Measurements from ENCODE around the gene AUH.

AUH gene

DNA sequence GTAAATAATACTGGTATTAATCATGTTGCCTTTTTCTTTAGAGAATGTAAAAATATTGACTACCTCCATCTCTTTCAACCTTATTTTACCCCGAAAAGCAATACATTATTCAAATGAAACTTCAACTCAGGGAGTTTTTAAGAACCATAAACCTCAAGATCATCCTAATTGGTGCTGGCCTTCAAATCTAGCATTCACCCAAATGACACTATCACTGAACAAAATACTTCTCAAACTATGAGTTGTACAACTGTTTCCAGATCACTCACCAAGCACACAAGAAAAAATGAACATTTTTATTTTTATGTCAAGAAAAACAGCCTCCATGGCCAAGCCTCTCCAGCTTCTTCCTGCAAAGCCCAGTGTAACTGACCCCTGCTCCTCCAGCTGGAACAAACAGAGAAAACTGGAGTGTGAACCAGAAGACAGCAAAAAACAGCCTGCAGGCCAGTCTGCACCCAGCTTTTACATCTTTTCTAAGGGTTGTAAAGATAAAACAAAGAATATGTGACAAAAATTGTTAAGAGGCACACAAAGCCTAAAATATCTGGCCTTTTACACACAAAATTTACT, 21.2 kb downstream of the AUH start:
- in situ Hi-C loops (cut with MboI; ENCODE audit: low sequenced_read_pairs) = no loop called here

DNA sequence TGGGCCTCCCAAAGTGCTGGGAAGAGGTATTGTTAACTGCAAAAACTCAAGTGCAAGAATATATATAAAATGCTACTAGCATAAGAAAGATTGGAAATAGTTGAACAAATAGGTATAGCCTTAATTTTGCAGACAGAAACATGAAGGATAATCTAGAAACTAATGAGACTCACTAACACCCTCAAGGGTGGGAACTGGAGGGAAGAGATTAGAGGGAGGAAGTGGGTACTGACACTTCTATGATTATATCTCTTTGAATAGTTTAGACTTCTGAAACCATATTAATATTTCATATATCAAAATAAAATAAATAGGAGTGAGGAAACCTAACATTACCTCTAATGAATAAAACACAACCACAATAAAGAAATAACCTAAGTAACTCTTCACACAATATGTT, 23.0 kb downstream of the AUH start:
- in situ Hi-C loops (cut with MboI; ENCODE audit: low sequenced_read_pairs) = no loop called here

DNA sequence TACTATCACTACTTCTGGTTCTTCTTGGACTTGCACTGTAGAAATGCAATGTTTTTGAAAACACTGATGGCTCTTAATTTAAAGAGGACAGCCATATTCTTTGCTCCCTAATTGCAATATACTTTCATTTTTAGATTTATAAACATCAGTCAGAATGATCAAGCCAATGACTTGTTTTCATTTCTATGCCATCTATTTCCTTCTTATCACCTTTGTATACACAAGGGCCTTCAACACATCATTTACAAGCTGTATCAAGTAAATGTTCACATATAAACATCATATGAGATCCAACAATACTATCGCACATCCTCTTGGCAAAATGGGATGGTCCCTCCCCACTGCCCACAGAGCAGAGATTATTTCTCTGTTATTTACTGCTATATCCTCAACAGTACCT, 24.9 kb downstream of the AUH start:
- in situ Hi-C loops (cut with MboI; ENCODE audit: low sequenced_read_pairs) = no loop called here

DNA sequence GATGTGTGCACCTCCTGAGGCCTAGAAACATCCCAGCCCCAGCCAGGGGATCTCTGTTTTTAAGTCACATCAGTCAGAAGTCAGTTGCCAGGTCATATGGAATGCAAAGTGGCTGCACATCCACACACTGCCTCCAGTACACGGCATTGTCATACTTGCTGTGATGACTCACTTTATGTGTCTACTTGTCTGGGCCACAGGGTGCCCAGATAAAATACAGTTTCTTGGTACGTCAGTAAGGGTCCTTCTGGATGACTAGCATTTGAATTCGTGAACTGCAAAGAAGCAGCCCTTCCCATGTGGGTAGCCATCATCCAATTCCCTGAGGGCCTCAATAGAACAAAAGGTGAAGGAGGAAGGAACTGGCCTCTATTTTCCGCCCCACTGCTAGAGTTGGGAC, 27.7 kb downstream of the AUH start:
- in situ Hi-C loops (cut with MboI; ENCODE audit: low sequenced_read_pairs) = no loop called here

DNA sequence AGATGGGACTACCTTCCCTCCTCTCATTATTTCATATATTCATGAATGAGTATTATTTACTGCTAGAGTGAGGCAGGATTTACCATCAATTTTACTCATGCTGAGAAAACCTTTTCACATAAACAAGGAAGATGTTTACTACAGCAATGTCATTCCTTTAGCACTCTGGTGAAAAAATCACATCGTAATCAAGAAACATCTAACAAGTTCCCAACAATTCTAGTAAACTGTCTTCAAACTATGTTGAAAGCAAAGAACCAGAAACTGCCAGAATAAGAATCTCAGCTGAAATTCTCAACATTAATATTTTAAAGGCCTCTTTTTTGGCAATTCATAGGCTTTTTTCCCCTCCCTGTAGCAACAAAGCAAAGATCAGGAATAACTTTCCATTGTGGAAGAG, 28.2 kb downstream of the AUH start:
- in situ Hi-C loops (cut with MboI; ENCODE audit: low sequenced_read_pairs) = no loop called here

DNA sequence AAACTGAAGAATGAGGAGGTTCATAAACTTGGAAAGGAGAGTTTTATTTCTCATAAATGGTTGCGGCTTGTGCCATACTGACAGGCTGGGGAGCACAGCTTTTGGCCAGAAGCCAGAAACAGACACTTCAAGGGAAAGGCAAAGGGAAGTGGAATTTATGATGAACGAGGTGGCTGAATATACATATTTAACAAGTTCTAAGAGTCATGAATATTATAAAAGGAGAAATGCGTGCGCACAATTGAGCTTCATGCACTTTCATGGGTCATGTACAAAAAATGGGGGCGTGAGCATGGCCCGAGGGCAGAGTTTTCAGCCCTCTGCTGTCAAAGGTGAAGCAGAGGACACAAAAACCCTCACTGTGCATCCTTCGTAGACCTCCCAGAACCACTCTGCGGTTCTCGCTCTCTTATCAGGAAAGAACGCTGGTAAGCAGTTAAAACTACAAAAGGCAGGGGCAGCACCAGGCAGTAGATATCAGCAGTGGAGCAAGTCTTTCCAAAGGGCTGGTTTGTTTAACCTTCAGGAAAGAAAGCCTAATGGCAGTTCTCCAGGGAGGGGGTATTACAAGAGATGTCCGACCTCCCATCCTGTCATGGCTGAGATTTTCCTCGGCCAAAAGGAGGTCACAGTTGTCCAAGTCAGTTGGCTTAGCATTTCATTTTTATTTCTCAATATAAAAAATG, 29.0 kb downstream of the AUH start:
- in situ Hi-C loops (cut with MboI; ENCODE audit: low sequenced_read_pairs) = no loop called here

DNA sequence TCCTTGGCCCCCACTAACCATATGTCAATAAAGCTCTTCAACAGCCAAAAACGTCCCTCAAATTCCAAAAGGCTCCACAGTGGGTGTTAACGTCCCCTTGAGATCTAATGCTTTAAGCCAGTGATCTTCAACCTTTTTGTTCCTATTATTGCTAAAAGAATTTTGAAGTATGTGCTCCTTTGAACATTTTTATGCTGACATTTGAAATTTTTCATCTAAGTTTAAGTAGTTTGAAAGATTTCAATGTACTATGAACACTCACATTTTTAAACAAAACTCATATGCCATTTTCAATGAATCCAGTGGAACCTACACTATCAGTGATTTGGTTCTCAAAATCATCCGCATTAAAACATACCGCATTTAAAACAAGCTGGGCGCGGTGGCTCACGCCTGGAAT, 29.9 kb downstream of the AUH start:
- in situ Hi-C loops (cut with MboI; ENCODE audit: low sequenced_read_pairs) = no loop called here

DNA sequence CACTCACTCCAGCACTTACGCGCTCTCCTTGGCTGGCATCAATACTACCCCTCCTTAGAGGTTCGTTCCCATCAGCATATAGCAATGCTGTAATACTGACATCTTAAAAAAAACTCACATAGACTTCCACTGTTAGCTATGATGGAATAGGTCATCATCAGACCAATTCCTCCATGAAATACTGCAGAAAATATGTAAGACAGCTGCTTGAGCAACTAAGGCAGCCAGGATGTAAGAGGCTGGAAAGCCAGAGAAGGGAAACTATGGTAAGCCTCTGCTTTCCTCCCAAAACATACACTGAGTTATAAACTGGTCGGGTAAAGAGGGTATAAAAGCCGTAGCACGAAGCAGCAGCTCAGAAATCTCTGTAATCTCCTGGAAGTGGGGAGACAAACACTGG, 33.5 kb downstream of the AUH start:
- in situ Hi-C loops (cut with MboI; ENCODE audit: low sequenced_read_pairs) = no loop called here

DNA sequence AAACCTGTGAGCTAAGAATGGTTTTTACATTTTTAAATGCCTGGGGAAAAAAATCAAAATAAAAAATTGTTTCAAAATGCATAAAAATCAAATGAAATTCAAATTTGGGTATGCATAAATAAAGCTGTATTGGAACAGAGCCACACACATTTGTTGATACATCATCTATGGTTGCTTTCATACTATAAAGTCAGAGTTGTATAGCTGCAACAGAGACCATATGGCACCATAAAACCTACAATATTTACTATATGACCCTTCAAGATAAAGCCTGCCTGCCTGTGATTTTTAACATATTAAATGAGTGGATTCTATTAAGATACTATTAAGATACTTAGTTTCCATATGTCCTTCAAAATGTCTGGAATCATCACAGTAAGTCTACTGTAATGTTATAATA, 40.0 kb downstream of the AUH start:
- in situ Hi-C loops (cut with MboI; ENCODE audit: low sequenced_read_pairs) = no loop called here

DNA sequence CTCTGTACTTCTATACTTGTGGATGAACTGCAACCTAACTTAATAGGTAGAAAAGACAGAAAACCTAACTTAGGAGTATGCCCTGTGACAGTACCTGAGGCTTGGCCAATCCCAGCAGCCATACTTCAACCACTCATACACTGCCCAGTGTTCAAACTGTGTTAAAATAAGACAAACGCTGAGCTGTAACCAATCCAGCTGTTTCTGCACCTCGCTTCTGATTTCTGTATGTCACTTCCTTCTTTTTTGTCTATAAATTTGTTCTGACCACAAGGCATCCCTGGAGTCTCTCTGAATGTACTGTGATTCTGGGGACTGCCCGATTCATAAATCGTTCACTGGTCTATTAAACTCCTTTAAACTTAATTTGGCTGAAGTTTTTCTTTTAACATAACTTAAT, 41.4 kb downstream of the AUH start:
- in situ Hi-C loops (cut with MboI; ENCODE audit: low sequenced_read_pairs) = no loop called here

DNA sequence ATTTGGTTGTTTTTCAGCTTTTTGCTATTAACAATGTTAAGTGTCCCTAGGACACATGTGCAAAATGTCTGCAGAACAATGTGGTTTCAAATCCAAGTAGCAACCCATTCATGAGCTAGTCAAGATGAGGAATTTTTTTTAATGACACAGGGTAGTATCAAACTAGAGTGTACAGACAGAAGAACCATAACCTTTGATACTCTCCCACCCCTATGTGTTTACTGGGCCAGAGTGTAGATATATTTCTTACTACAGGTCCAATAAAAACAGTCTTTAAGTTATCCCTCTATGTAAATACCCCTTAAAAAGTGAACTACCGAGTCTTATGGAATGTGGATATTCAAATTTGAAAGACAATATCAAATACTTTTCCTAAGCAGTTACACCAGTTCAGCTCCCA, 45.6 kb downstream of the AUH start:
- in situ Hi-C loops (cut with MboI; ENCODE audit: low sequenced_read_pairs) = no loop called here

DNA sequence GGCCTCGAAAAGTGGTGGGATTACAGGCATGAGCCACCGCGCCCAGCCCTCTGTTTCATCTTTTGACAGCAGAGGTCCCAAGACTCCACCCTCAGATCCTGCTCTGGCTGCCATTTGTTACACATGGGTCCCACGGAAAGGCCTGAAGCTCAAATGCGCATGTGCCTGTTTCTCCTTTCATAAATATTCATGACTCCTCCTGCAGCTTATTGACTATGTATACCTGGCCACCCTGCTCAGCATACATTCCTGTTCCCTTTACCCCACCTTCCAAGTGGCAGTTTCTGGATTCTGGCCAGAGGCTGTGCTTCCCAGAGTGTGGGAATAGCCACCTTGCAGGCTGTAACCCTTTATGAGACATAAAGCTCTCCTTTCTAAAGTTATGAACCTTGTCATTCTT, 46.5 kb downstream of the AUH start:
- in situ Hi-C loops (cut with MboI; ENCODE audit: low sequenced_read_pairs) = no loop called here

DNA sequence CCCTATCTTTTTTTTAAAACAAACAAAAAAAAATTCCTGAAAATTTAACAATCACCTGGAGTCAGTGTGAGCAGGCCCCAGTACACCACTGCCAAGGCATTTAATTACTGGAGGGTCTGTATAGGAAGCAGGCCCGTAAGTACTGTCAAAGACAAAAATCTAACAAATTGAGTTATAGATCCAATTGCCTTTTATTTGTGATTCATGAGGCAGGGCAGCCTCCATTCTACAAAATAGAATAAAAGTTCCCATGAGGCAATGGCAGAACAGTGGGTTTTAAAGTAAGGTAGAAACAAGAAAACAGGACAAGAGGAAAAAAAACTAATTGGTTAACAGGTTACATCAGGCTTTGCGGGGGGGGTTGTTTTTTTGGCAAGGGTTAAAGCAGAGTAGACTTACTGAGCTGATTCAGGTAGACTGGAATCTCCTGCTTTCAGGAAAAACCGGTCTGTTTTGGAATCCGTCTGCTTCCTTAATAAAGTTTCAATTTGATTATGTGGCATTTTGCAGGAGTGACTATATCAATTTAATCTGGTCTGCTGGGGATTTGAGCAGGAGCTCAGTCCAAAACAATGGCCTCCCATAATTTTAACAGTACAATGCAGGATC, 48.9 kb downstream of the AUH start:
- in situ Hi-C loops (cut with MboI; ENCODE audit: low sequenced_read_pairs) = no loop called here

DNA sequence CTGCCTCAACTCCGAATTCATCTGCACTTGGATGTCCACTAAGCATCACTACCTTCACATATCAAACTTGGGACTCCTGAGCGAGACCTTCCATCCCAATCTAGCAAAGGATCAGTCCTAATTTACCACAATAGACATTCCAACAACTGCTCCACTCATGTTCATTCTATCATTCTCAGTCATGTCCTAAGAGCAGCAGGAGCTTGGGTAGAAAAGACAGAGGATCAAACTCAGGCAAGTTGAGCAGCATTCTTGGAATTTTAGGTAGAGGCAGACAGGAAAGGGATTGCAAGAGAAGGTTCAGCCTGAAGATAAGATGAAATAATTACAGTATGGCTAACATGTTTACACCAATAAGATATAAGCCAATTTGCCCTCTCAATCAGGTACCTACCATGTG, 51.7 kb downstream of the AUH start:
- in situ Hi-C loops (cut with MboI; ENCODE audit: low sequenced_read_pairs) = no loop called here

DNA sequence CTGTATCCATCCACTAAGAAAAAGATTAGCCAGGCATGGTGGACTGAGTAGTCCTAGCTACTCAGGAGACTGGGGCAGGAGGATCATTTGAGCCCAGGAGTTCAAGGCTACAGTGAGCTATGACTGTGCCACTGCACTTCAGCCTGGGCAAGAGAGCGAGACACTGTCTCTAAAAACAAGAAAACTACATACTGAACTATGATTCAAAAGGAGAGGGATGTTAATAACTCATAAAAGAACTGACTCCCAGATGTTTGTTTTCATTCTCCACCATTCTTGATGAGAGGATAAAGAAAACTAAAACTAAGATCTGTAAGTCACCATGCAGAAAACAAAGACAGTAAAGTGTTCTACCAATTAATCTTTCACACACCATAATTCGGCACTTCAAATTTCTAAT, 53.5 kb downstream of the AUH start:
- in situ Hi-C loops (cut with MboI; ENCODE audit: low sequenced_read_pairs) = no loop called here

DNA sequence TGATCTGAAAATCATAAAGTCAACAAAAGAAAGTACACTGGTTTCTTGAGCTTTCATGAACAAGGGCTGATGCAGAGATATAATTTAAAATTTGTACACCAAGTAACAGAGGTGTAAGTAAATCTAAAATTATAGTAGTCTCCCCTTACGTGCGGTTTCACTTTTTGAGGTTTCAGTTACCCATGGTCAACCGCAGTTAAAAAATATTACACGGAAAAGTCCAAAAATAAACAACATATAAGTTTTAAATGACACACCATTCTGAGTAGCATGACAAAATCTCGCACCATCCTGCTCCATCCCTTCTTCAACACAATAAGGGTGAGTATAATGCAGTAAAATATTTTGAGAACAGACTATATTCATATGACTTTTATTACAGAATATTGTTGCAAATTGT, 54.4 kb downstream of the AUH start:
- in situ Hi-C loops (cut with MboI; ENCODE audit: low sequenced_read_pairs) = no loop called here

DNA sequence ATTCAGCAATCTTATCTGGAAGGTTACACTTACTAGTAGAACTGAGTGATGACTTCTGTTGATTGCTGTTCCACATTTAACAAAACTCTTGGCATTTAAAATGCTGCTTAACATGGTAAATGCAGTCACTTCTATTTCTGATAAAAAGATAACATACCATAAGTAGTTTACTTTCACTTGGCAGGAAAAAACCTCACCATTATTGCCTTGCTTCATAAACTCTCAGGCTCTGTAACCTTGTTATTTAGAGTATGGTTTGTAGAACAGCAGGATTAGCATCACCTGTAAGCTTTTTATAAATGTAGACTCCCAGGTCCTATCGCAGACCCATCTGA, 55.5 kb downstream of the AUH start:
- in situ Hi-C loops (cut with MboI; ENCODE audit: low sequenced_read_pairs) = no loop called here

DNA sequence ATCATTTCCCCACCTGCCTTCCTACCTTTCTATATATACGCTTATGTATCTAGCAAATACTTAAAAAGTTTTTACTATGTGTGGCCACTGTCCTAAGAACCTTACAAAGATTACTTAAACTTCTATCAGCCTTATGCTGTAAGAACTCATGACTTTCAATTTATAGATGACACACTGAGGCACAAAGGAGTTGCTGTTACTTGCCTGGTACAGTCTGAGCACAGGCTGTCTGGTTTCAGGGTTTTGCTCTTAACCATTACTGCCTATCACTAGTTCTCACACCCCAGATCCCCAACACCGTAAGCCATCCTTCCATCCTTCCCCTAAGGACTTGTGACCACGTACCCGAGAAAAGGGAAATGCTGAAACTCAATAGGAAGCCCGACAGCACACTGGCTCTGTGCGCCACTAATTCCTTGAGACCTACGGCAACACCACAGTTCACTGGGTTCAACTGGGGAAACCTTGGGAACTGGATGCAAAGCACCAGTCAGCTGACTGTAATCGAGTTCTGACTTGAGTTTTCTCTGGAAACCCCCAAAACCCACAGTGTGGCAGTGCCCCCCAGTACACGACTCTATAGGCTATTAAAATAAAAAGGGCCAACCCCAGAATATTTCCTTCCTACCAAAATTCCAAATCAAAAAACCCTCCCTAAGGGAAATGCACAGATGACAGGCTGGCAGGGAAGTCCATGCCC, 56.0 kb downstream of the AUH start:
- in situ Hi-C loops (cut with MboI; ENCODE audit: low sequenced_read_pairs) = no loop called here

DNA sequence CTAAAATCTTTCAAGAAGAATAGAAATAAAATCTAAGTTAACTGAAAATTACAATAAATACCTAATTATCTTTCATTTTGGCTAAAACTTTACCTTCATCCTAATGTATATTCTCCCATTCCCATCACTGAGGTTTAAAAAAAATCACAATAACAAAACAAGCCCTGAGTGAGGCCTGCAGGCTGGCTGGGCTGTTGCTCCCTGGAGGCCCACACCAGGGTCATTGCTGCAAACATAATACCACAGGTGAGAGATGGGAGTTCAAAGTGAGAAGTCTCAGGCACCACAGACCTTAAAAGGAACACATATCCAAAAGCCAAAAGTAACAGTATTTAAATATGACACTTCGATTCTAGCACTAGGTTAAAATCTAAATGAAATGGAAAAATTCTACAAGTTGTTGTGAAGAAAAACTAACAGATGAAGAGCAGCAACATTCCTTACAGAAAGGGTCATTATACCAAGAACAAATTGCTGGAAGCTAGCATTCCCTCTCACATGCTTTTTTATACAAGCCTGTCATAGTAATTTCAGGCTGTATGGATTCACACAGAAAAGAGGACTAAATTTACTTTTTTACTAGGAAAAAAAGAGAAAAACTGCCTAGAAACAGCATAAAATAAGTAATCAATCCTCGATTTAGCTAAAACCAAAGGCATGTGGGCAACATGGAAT, 57.8 kb downstream of the AUH start:
- in situ Hi-C loops (cut with MboI; ENCODE audit: low sequenced_read_pairs) = no loop called here

DNA sequence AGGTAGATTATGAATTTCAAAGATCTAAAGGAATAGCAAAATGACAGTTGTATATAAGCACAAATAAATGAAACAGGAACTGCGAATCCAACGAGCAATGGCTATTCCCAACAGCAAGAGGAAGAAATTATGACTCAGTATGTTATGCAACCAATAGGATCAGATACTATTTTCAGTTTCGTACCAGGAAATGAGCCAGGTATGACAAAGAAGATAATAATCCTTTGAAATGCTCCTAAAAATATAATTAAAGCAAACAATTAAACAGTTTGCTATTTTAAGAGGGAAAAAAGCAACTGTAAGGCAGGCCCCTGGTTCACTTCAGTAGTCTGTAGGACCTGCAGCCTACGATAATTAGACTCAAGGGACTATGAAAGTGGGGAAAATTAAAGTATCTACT, 58.9 kb downstream of the AUH start:
- in situ Hi-C loops (cut with MboI; ENCODE audit: low sequenced_read_pairs) = no loop called here

DNA sequence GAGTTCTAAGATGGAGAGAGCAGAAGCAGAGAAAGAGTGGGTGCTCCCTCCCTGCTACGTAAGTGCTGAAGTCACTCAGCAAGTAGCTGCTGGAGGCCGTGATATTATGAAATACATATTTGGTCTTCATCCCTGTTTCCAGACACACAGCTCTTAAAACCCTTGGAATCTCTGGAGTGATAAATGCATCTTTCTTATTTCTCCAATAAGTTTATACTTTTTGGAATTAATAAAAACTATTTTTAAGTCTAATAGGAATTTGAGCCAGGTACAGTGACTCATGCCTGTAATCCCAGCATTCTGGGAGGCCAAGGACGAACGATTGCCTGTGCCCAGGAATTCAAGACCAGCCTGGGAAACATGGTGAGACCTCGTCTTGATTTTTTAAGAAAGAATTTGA, 60.6 kb downstream of the AUH start:
- in situ Hi-C loops (cut with MboI; ENCODE audit: low sequenced_read_pairs) = no loop called here

DNA sequence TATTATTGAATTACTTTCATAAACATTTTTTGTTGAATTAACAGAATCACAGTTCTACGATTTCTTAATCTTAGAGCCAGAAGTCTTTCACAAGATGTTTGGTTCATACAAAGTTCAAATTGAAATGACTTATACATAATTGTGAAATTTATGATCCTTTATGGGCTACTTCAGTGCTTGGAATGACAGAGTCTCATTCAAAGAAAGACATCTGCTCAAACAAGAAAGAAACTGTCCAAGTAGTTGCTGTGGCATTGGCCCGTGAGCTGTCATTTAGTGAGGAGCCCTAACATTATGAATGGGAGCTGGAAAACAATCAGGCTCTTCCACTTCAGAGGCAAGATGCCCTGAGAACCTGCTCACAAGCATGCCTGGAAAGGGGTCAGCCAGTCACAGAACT, 63.4 kb downstream of the AUH start:
- in situ Hi-C loops (cut with MboI; ENCODE audit: low sequenced_read_pairs) = no loop called here

Data from hTERT RPE-1 (cell line).